HEK293 (cell line): ENCODE results near the gene ITGA7.

ENCODE experiments used
- CTCF ChIA-PET: fragments of 350-600 bp; formaldehyde crosslinking; extraction: SDS; loops from one replicate; lab custom pipeline; 2021; ENCODE audit warnings: antibody characterized with exemption; lab: Yijun Ruan, JAX
- POLR2A ChIA-PET: fragments of 300-600 bp; formaldehyde crosslinking; extraction: SDS; loops from one replicate; lab custom pipeline; 2020; ENCODE audit warnings: antibody characterized with exemption, inconsistent platforms; lab: Yijun Ruan, JAX
- H3K27ac ChIP-seq: fragments of 200-500 bp; sonication (Bioruptor generic); 2 replicates; pipeline ENCODE4 v1.5.1; 2014; ENCODE audit warnings: low read depth, low read length, control low read depth, inconsistent platforms; ENCODE audit errors: extremely low read depth
- H3K36me3 ChIP-seq, 2 experiments: fragments of 200-500 bp in 1 of 2; sonication (Bioruptor generic) in 1 of 2; 1 replicate in 1 of 2; 2 replicates in 1 of 2; pipeline ENCODE4 v1.5.1; 2014 to 2017; ENCODE audit warnings: inconsistent platforms in 2 of 2, low read length in 2 of 2; ENCODE audit not compliant: control insufficient read depth in 2 of 2, insufficient read depth in 1 of 2
- H3K4me1 ChIP-seq: fragments of 200-500 bp; sonication (Bioruptor generic); 2 replicates; pipeline ENCODE4 v1.5.1; 2014; ENCODE audit warnings: mild to moderate bottlenecking, low read length, inconsistent platforms; ENCODE audit not compliant: control insufficient read depth, insufficient read depth
- H3K4me3 ChIP-seq: 2 replicates; pipeline ENCODE4 v1.5.1; 2011; ENCODE audit warnings: low read depth, mild to moderate bottlenecking, control low read depth, low read length, moderate library complexity
- H3K9me3 ChIP-seq: fragments of 200-500 bp; sonication (Bioruptor generic); 2 replicates; pipeline ENCODE4 v1.5.1; 2014; ENCODE audit warnings: low read depth, low read length, inconsistent platforms; ENCODE audit not compliant: control insufficient read depth, insufficient read depth
- BCL11B ChIP-seq: fragments of 450-650 bp; formaldehyde crosslinking; IDR thresholded peaks from 2 replicates; pipeline ENCODE4 v1.5.1; 2016; ENCODE audit warnings: low read depth, missing biosample characterization, missing genetic modification characterization
- BCL6B ChIP-seq: fragments of 450-650 bp; formaldehyde crosslinking; IDR thresholded peaks from 2 replicates; pipeline ENCODE4 v1.5.1; 2017; ENCODE audit warnings: missing biosample characterization, missing genetic modification characterization
- SCRT2 ChIP-seq: fragments of 450-650 bp; formaldehyde crosslinking; IDR thresholded peaks from 2 replicates; pipeline ENCODE4 v1.5.1; 2016; ENCODE audit warnings: missing biosample characterization, missing genetic modification characterization
- TSHZ1 ChIP-seq: fragments of 450-650 bp; formaldehyde crosslinking; IDR thresholded peaks from 2 replicates; pipeline ENCODE4 v1.5.1; 2016; ENCODE audit warnings: missing biosample characterization, missing genetic modification characterization, borderline replicate concordance
- ZBTB17 ChIP-seq: fragments of 450-650 bp; formaldehyde crosslinking; IDR thresholded peaks from 2 replicates; pipeline ENCODE4 v1.5.1; 2016; ENCODE audit warnings: missing biosample characterization, missing genetic modification characterization
- ZNF112 ChIP-seq: fragments of 450-650 bp; formaldehyde crosslinking; IDR thresholded peaks from 2 replicates; pipeline ENCODE4 v1.5.0; 2017; ENCODE audit warnings: missing biosample characterization, missing genetic modification characterization
- ZNF114 ChIP-seq: fragments of 450-650 bp; formaldehyde crosslinking; IDR thresholded peaks from 2 replicates; pipeline ENCODE4 v1.5.0; 2017; ENCODE audit warnings: missing biosample characterization, missing genetic modification characterization
- ZNF157 ChIP-seq: fragments of 450-650 bp; formaldehyde crosslinking; IDR thresholded peaks from 2 replicates; pipeline ENCODE4 v1.5.1; 2016; ENCODE audit warnings: missing biosample characterization, missing genetic modification characterization
- ZNF174 ChIP-seq: fragments of 450-650 bp; formaldehyde crosslinking; IDR thresholded peaks from 2 replicates; pipeline ENCODE4 v1.5.0; 2017; ENCODE audit warnings: missing biosample characterization, mild to moderate bottlenecking, missing genetic modification characterization
- ZNF214 ChIP-seq: fragments of 450-650 bp; formaldehyde crosslinking; IDR thresholded peaks from 2 replicates; pipeline ENCODE4 v1.5.1; 2017; ENCODE audit warnings: missing biosample characterization, mild to moderate bottlenecking, missing genetic modification characterization, borderline replicate concordance
- ZNF239 ChIP-seq: fragments of 450-650 bp; formaldehyde crosslinking; IDR thresholded peaks from 2 replicates; pipeline ENCODE4 v1.5.1; 2016; ENCODE audit warnings: missing biosample characterization, missing genetic modification characterization
- ZNF292 ChIP-seq: fragments of 450-650 bp; formaldehyde crosslinking; IDR thresholded peaks from 2 replicates; pipeline ENCODE4 v1.5.1; 2016; ENCODE audit warnings: low read depth, missing biosample characterization, missing genetic modification characterization, borderline replicate concordance
- ZNF521 ChIP-seq: fragments of 450-650 bp; formaldehyde crosslinking; IDR thresholded peaks from 2 replicates; pipeline ENCODE4 v1.5.1; 2017; ENCODE audit warnings: missing biosample characterization, mild to moderate bottlenecking, missing genetic modification characterization
- ZNF544 ChIP-seq: fragments of 450-650 bp; formaldehyde crosslinking; IDR thresholded peaks from 2 replicates; pipeline ENCODE4 v1.5.0; 2017; ENCODE audit warnings: missing biosample characterization, missing genetic modification characterization
- ZNF596 ChIP-seq: fragments of 450-650 bp; IDR thresholded peaks from 2 replicates; pipeline ENCODE4 v1.5.0; 2018; ENCODE audit warnings: missing biosample characterization, mild to moderate bottlenecking, missing genetic modification characterization, moderate library complexity
- ZNF626 ChIP-seq: fragments of 450-650 bp; sonication (Bioruptor Pico); formaldehyde crosslinking; IDR thresholded peaks from 2 replicates; pipeline ENCODE4 v1.5.1; 2018; ENCODE audit warnings: missing biosample characterization, missing genetic modification characterization, inconsistent platforms
- ZNF664 ChIP-seq: fragments of 450-650 bp; formaldehyde crosslinking; IDR thresholded peaks from 2 replicates; pipeline ENCODE4 v1.5.1; 2016; ENCODE audit warnings: missing biosample characterization, missing genetic modification characterization
- ZNF777 ChIP-seq: fragments of 450-650 bp; formaldehyde crosslinking; IDR thresholded peaks from 2 replicates; pipeline ENCODE4 v1.5.1; 2017; ENCODE audit warnings: missing biosample characterization, missing genetic modification characterization, borderline replicate concordance
- ZNF785 ChIP-seq: fragments of 450-650 bp; formaldehyde crosslinking; IDR thresholded peaks from 2 replicates; pipeline ENCODE4 v1.5.1; 2016; ENCODE audit warnings: missing biosample characterization, missing genetic modification characterization
- ZSCAN16 ChIP-seq: fragments of 450-650 bp; formaldehyde crosslinking; IDR thresholded peaks from 2 replicates; pipeline ENCODE4 v1.5.1; 2016; ENCODE audit warnings: missing biosample characterization, missing genetic modification characterization
- ZSCAN5A ChIP-seq: fragments of 450-650 bp; formaldehyde crosslinking; IDR thresholded peaks from 2 replicates; pipeline ENCODE4 v1.5.1; 2016; ENCODE audit warnings: missing biosample characterization, missing genetic modification characterization
- TF ChIP-seq, protein P1 (sequence below): fragments of 450-650 bp; formaldehyde crosslinking; IDR thresholded peaks from 2 replicates; pipeline ENCODE4 v1.5.1; 2016; ENCODE audit warnings: missing biosample characterization, missing genetic modification characterization
- TF ChIP-seq, protein P2 (sequence below): fragments of 450-650 bp; formaldehyde crosslinking; IDR thresholded peaks from 2 replicates; pipeline ENCODE4 v1.5.1; 2016; ENCODE audit warnings: missing biosample characterization, missing genetic modification characterization
- TF ChIP-seq, protein P3 (sequence below): fragments of 450-650 bp; formaldehyde crosslinking; IDR thresholded peaks from 2 replicates; pipeline ENCODE4 v1.5.1; 2016; ENCODE audit warnings: missing biosample characterization, missing genetic modification characterization

The ITGA7 gene

DNA sequence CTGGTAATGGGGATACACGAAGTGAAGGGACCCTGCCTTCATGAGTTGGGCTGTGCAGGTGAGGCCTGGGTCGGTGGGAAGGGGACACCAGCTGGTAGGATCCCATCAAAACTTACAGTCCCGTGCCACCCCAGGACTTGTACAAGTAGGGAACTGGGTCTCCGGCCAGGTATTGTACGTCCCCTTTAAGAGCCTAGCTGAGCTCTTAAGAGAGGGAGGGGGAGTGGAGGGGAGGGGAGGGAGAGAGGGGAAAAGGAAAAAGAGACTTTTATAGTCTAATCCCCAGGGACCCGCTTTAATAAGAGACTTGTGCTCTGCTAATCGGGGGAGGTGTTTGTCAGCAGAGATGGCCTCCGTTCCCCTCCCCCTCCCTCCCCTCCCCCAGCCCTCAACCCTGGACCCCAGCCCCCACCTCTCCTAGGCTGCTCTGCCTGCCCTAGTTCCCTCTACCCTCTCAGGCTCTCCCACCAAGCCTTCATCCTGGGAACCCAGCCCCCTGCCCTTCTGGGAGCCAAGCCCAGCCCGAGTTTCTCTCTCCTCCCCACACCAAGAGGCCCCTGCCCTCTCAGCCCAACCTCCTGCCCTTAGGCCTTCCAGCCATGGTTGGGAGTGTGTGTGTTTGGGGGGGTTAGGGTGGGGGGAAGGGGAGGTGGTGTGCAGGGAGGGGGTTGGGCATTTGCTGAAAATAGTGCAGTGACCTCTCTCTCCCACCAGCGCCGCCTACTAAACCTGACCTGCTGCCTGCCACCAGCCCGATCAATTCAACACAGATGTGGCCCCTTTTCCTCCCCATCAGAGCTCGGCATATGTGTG, 37.9 kb upstream of the ITGA7 start (continued):
- no peak for TF ChIP-seq BCL6B
- TF ChIP-seq ZNF292 (tag by site-specific recombination): no peak
- no peak for TF ChIP-seq ZNF239
- peak; percentile 8; the same call in 1 of the 2 replicates for TF ChIP-seq ZNF596 (tag by site-specific recombination)
- 0 out of 2 replicates have a peak, but pooled peaks have one; percentile 36 for TF ChIP-seq ZBTB17 (tag by site-specific recombination)
- TF ChIP-seq, all 188 proteins: peak for 14

- Histone ChIP-seq H3K9me3 (no peaks in the 10 kb centered on the region), H3K36me3 (peaks cover 3 to 29% of the 10 kb centered on the region in 2 experiments; a peak in 1 of 3 replicates), H3K4me1 (peaks cover 12% of the 10 kb centered on the region; the same call in 1 of the 2 replicates), H3K4me3 (peak overlapping the region; percentile 65), H3K27ac (peak overlapping the region; percentile 24; the same call in 1 of the 2 replicates)
- ChIA-PET POLR2A (interaction anchor here (0.5 to 2.1 kb wide), 11 partner anchors 8 to 334 kb away, joined by 3 to 12 read pairs (median 5); partner anchors contain the start of genes CD63, ORMDL2, RAB5B and SARNP), CTCF (interaction anchor here (0.6 to 1.4 kb wide), 5 partner anchors 15 to 295 kb away, joined by 3 to 4 read pairs (median 4); a partner anchor contains a TSS)
- TF ChIP-seq BCL11B (tag by site-specific recombination) (no peak), TSHZ1 (no peak), ZNF626 (tag by site-specific recombination) (no peak), ZNF112 (tag by site-specific recombination) (no peak), ZNF777 (tag by site-specific recombination) (no peak), ZNF174 (no peak), ZNF521 (tag by site-specific recombination) (no peak), ZNF214 (tag by site-specific recombination) (no peak), SCRT2 (tag by site-specific recombination) (no peak), ZSCAN16 (no peak), ZNF664 (tag by site-specific recombination) (no peak), ZNF114 (tag by site-specific recombination) (no peak), ZNF544 (tag by site-specific recombination) (no peak), ZSCAN5A (tag by site-specific recombination) (no peak), ZNF157 (no peak), ZNF785 (no peak)
- TF ChIP-seq, protein P1, sequence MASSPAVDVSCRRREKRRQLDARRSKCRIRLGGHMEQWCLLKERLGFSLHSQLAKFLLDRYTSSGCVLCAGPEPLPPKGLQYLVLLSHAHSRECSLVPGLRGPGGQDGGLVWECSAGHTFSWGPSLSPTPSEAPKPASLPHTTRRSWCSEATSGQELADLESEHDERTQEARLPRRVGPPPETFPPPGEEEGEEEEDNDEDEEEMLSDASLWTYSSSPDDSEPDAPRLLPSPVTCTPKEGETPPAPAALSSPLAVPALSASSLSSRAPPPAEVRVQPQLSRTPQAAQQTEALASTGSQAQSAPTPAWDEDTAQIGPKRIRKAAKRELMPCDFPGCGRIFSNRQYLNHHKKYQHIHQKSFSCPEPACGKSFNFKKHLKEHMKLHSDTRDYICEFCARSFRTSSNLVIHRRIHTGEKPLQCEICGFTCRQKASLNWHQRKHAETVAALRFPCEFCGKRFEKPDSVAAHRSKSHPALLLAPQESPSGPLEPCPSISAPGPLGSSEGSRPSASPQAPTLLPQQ (tag by site-specific recombination): no peak
- TF ChIP-seq, protein P2, sequence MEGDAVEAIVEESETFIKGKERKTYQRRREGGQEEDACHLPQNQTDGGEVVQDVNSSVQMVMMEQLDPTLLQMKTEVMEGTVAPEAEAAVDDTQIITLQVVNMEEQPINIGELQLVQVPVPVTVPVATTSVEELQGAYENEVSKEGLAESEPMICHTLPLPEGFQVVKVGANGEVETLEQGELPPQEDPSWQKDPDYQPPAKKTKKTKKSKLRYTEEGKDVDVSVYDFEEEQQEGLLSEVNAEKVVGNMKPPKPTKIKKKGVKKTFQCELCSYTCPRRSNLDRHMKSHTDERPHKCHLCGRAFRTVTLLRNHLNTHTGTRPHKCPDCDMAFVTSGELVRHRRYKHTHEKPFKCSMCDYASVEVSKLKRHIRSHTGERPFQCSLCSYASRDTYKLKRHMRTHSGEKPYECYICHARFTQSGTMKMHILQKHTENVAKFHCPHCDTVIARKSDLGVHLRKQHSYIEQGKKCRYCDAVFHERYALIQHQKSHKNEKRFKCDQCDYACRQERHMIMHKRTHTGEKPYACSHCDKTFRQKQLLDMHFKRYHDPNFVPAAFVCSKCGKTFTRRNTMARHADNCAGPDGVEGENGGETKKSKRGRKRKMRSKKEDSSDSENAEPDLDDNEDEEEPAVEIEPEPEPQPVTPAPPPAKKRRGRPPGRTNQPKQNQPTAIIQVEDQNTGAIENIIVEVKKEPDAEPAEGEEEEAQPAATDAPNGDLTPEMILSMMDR (tag by site-specific recombination): no peak
- TF ChIP-seq, protein P3, sequence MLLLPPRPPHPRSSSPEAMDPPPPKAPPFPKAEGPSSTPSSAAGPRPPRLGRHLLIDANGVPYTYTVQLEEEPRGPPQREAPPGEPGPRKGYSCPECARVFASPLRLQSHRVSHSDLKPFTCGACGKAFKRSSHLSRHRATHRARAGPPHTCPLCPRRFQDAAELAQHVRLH (tag by site-specific recombination): no peak
Measured at GRCh38 chr12:55744340-55745030, 36.8 kb upstream of the ITGA7 start.
